GM21619 (cell line): ENCODE results near the gene LRCH2.
"Not testable (repeated sequence)": the region's sequence is repeated elsewhere in the genome, so short reads cannot be mapped to it uniquely, and the experiment has no call there.

Experiments used
- ATAC-seq: cut with Tn5 transposase; IDR thresholded peaks from one replicate; pipeline ENCODE4 v1.9.1; 2021; ENCODE audit not compliant: unreplicated experiment

Gene LRCH2

GRCh38 chrX:115209547-115209946, 24.3 kb downstream of the LRCH2 start:
- not testable (repeated sequence) for ATAC-seq

- ATAC-seq = no peak
Measured at GRCh38 chrX:115204040-115204439, 29.9 kb downstream of the LRCH2 start.

GRCh38 chrX:115192244-115192700, 41.6 kb downstream of the LRCH2 start:
- no peak for ATAC-seq

GRCh38 chrX:115191490-115192243, 42.2 kb downstream of the LRCH2 start:
- ATAC-seq = no peak

- no peak for ATAC-seq
Measured at GRCh38 chrX:115190636-115191489, 43.0 kb downstream of the LRCH2 start.

GRCh38 chrX:115189646-115190635, 44.0 kb downstream of the LRCH2 start:
- ATAC-seq = no peak

- no peak for ATAC-seq
Measured at GRCh38 chrX:115189110-115189509, 44.8 kb downstream of the LRCH2 start, which contains the start of gene RBMXL3. Gene RBMXL3, plus strand, starts transcription at chrX:115189410. Its CDS starts 32 bp downstream, at chrX:115189442.

- no peak for ATAC-seq
Measured at GRCh38 chrX:115183980-115184379, 49.9 kb downstream of the LRCH2 start.

GRCh38 chrX:115178473-115178872, 55.4 kb downstream of the LRCH2 start:
- no peak for ATAC-seq

- no peak for ATAC-seq
Measured at GRCh38 chrX:115177932-115178331, 56.0 kb downstream of the LRCH2 start.

GRCh38 chrX:115174548-115174947, 59.3 kb downstream of the LRCH2 start:
- no peak for ATAC-seq

- no peak for ATAC-seq
Measured at GRCh38 chrX:115173181-115173580, 60.7 kb downstream of the LRCH2 start.

GRCh38 chrX:115147220-115147619, 86.7 kb downstream of the LRCH2 start:
- ATAC-seq = no peak

- ATAC-seq = no peak
Measured at GRCh38 chrX:115142057-115142456, 91.8 kb downstream of the LRCH2 start.

GRCh38 chrX:115138040-115138439, 95.9 kb downstream of the LRCH2 start:
- no peak for ATAC-seq

- ATAC-seq = no peak
Measured at GRCh38 chrX:115134382-115134781, 99.5 kb downstream of the LRCH2 start.

GRCh38 chrX:115112411-115112810, 121.5 kb downstream of the LRCH2 start:
- ATAC-seq = no peak

GRCh38 chrX:115098897-115099296, 135.0 kb downstream of the LRCH2 start:
- no peak for ATAC-seq

GRCh38 chrX:115093191-115093590, 140.7 kb downstream of the LRCH2 start:
- no peak for ATAC-seq

GRCh38 chrX:115089419-115089818, 144.5 kb downstream of the LRCH2 start:
- ATAC-seq = no peak

GRCh38 chrX:115068896-115069295, 165.0 kb downstream of the LRCH2 start:
- no peak for ATAC-seq
